Activated naive CD4-positive, alpha-beta T cell treated with anti-CD3 and anti-CD28 coated beads, Interleukin-2, amount 10 ng/mL, durations not matched to agents 7 days and 5 days (primary cell): Measurements from ENCODE around the gene SRGAP1.
"Not testable (repeated sequence)": the region's sequence is repeated elsewhere in the genome, so short reads cannot be mapped to it uniquely, and the experiment has no call there.

Source experiments
- CTCF ChIA-PET: fragments of 350-600 bp; sonication (Branson Sonifier 250); formaldehyde crosslinking; loops from one replicate; lab custom pipeline; 2021; ENCODE audit warnings: antibody characterized with exemption; lab: Charles Lee
- DNase-seq: peaks from one replicate; pipeline ENCODE4 v3.0.0-alpha.2; 2020
- H3K27ac Mint-ChIP-seq: one replicate; pipeline ENCODE4 v1.8.0; 2021; ENCODE audit warnings: mild to moderate bottlenecking, moderate library complexity, mixed read lengths
- H3K27me3 Mint-ChIP-seq: one replicate; pipeline ENCODE4 v1.8.0; 2021; ENCODE audit warnings: mild to moderate bottlenecking, mixed read lengths
- H3K36me3 Mint-ChIP-seq: one replicate; pipeline ENCODE4 v1.8.0; 2021; ENCODE audit warnings: mixed read lengths
- H3K4me1 Mint-ChIP-seq: one replicate; pipeline ENCODE4 v1.8.0; 2021; ENCODE audit warnings: mixed read lengths
- H3K4me3 Mint-ChIP-seq: one replicate; pipeline ENCODE4 v1.8.0; 2021; ENCODE audit warnings: mild to moderate bottlenecking, moderate library complexity, mixed read lengths
- H3K9me3 Mint-ChIP-seq: one replicate; pipeline ENCODE4 v1.8.0; 2021; ENCODE audit warnings: mixed read lengths

Gene SRGAP1

GRCh38 chr12:64128366-64128765, 283.9 kb downstream of the SRGAP1 start:
- CTCF ChIA-PET, result no interaction called here
- H3K27me3 Mint-ChIP-seq, result no peaks in the 10 kb centered on the region
- no peak overlapping the region for H3K27ac Mint-ChIP-seq
- no peak for DNase-seq
- H3K36me3 Mint-ChIP-seq, result no peaks in the 10 kb centered on the region
- H3K4me1 Mint-ChIP-seq, result no peaks in the 10 kb centered on the region
- H3K9me3 Mint-ChIP-seq, result no peaks in the 10 kb centered on the region
- H3K4me3 Mint-ChIP-seq, result no peak overlapping the region

- H3K4me3 Mint-ChIP-seq, H3K4me1 Mint-ChIP-seq, H3K36me3 Mint-ChIP-seq, H3K27ac Mint-ChIP-seq, H3K9me3 Mint-ChIP-seq, H3K27me3 Mint-ChIP-seq, DNase-seq, CTCF ChIA-PET: not testable (repeated sequence)
These were observed 286.0 kb downstream of the SRGAP1 start for GRCh38 chr12:64130476-64130875.

GRCh38 chr12:64131456-64131855, 287.0 kb downstream of the SRGAP1 start:
- H3K9me3 Mint-ChIP-seq, CTCF ChIA-PET, H3K36me3 Mint-ChIP-seq, DNase-seq, H3K27me3 Mint-ChIP-seq, H3K4me3 Mint-ChIP-seq, H3K4me1 Mint-ChIP-seq, H3K27ac Mint-ChIP-seq: not testable (repeated sequence)

GRCh38 chr12:64132672-64133071, 288.2 kb downstream of the SRGAP1 start:
- CTCF ChIA-PET, H3K4me3 Mint-ChIP-seq, H3K27ac Mint-ChIP-seq, DNase-seq, H3K4me1 Mint-ChIP-seq, H3K36me3 Mint-ChIP-seq, H3K9me3 Mint-ChIP-seq, H3K27me3 Mint-ChIP-seq: not testable (repeated sequence)

- no peak for DNase-seq
- CTCF ChIA-PET, result no interaction called here
- Mint-ChIP-seq H3K9me3 (peaks cover 3% of the 10 kb centered on the region), H3K27me3 (no peaks in the 10 kb centered on the region), H3K4me3 (no peak overlapping the region), H3K4me1 (no peaks in the 10 kb centered on the region), H3K27ac (no peak overlapping the region), H3K36me3 (no peaks in the 10 kb centered on the region)
These were observed 292.6 kb downstream of the SRGAP1 start for GRCh38 chr12:64137117-64137516.

- peaks cover 3% of the 10 kb centered on the region for H3K9me3 Mint-ChIP-seq
- no peaks in the 10 kb centered on the region for H3K36me3 Mint-ChIP-seq
- CTCF ChIA-PET, result no interaction called here
- no peak overlapping the region for H3K27ac Mint-ChIP-seq
- H3K4me3 Mint-ChIP-seq, result no peak overlapping the region
- no peak for DNase-seq
- H3K27me3 Mint-ChIP-seq, result no peaks in the 10 kb centered on the region
- H3K4me1 Mint-ChIP-seq, result no peaks in the 10 kb centered on the region
These were observed 294.5 kb downstream of the SRGAP1 start for GRCh38 chr12:64139021-64139420.

- no peaks in the 10 kb centered on the region for H3K27me3 Mint-ChIP-seq
- H3K9me3 Mint-ChIP-seq, result no peaks in the 10 kb centered on the region
- H3K36me3 Mint-ChIP-seq, result no peaks in the 10 kb centered on the region
- no peak for DNase-seq
- H3K4me3 Mint-ChIP-seq, result no peak overlapping the region
- no peak overlapping the region for H3K27ac Mint-ChIP-seq
- CTCF ChIA-PET, result no interaction called here
- peaks cover 4% of the 10 kb centered on the region for H3K4me1 Mint-ChIP-seq
These were observed 297.9 kb downstream of the SRGAP1 start for GRCh38 chr12:64142382-64142781.

- DNase-seq, result no peak
- peaks cover 6% of the 10 kb centered on the region for H3K4me1 Mint-ChIP-seq
- H3K36me3 Mint-ChIP-seq, result no peaks in the 10 kb centered on the region
- H3K27ac Mint-ChIP-seq, result no peak overlapping the region
- no peaks in the 10 kb centered on the region for H3K9me3 Mint-ChIP-seq
- H3K4me3 Mint-ChIP-seq, result no peak overlapping the region
- no peaks in the 10 kb centered on the region for H3K27me3 Mint-ChIP-seq
- CTCF ChIA-PET, result no interaction called here
These were observed 298.3 kb downstream of the SRGAP1 start for GRCh38 chr12:64142784-64143183.

GRCh38 chr12:64145226-64145625, 300.7 kb downstream of the SRGAP1 start:
- H3K9me3 Mint-ChIP-seq, result no peaks in the 10 kb centered on the region
- H3K27ac Mint-ChIP-seq, result no peak overlapping the region
- CTCF ChIA-PET, result no interaction called here
- H3K36me3 Mint-ChIP-seq, result no peaks in the 10 kb centered on the region
- peaks cover 6% of the 10 kb centered on the region for H3K4me1 Mint-ChIP-seq
- no peak for DNase-seq
- no peaks in the 10 kb centered on the region for H3K27me3 Mint-ChIP-seq
- no peak overlapping the region for H3K4me3 Mint-ChIP-seq

GRCh38 chr12:64147011-64147631, 302.6 kb downstream of the SRGAP1 start:
- DNase-seq, result no peak
- peak overlapping the region; percentile 17 for H3K4me3 Mint-ChIP-seq

GRCh38 chr12:64147875-64148274, 303.4 kb downstream of the SRGAP1 start:
- H3K4me1 Mint-ChIP-seq, result peaks cover 6% of the 10 kb centered on the region
- H3K4me3 Mint-ChIP-seq, result no peak overlapping the region
- DNase-seq, result no peak
- no peaks in the 10 kb centered on the region for H3K9me3 Mint-ChIP-seq
- H3K27me3 Mint-ChIP-seq, result no peaks in the 10 kb centered on the region
- CTCF ChIA-PET, result no interaction called here
- no peak overlapping the region for H3K27ac Mint-ChIP-seq
- H3K36me3 Mint-ChIP-seq, result no peaks in the 10 kb centered on the region

More at GRCh38 chr12:64147011-64147631, 302.6 kb downstream of the SRGAP1 start:
- CTCF ChIA-PET, result no interaction called here
- H3K36me3 Mint-ChIP-seq, result no peaks in the 10 kb centered on the region
- peaks cover 6% of the 10 kb centered on the region for H3K4me1 Mint-ChIP-seq
- no peaks in the 10 kb centered on the region for H3K27me3 Mint-ChIP-seq
- no peak overlapping the region for H3K27ac Mint-ChIP-seq
- H3K9me3 Mint-ChIP-seq, result no peaks in the 10 kb centered on the region

- Mint-ChIP-seq H3K27me3 (no peaks in the 10 kb centered on the region), H3K9me3 (no peaks in the 10 kb centered on the region), H3K4me3 (no peak overlapping the region), H3K27ac (no peak overlapping the region), H3K4me1 (no peaks in the 10 kb centered on the region), H3K36me3 (no peaks in the 10 kb centered on the region)
- no peak for DNase-seq
- CTCF ChIA-PET, result no interaction called here
These were observed 310.2 kb downstream of the SRGAP1 start for GRCh38 chr12:64154677-64155076.

- H3K4me3 Mint-ChIP-seq, result no peak overlapping the region
- CTCF ChIA-PET, result interaction anchor here (0.7 kb wide), 1 partner anchor 11 kb away, joined by 4 read pairs; no protein-coding TSS in a partner anchor
- no peaks in the 10 kb centered on the region for H3K4me1 Mint-ChIP-seq
- no peak for DNase-seq
- H3K9me3 Mint-ChIP-seq, result no peaks in the 10 kb centered on the region
- no peaks in the 10 kb centered on the region for H3K36me3 Mint-ChIP-seq
- H3K27ac Mint-ChIP-seq, result no peak overlapping the region
- no peaks in the 10 kb centered on the region for H3K27me3 Mint-ChIP-seq
These were observed 312.6 kb downstream of the SRGAP1 start for GRCh38 chr12:64157110-64157509.

GRCh38 chr12:64160021-64160710, 315.7 kb downstream of the SRGAP1 start:
- CTCF ChIA-PET, result no interaction called here
- Mint-ChIP-seq H3K9me3 (no peaks in the 10 kb centered on the region), H3K27me3 (no peaks in the 10 kb centered on the region), H3K27ac (no peak overlapping the region), H3K4me1 (no peaks in the 10 kb centered on the region), H3K36me3 (no peaks in the 10 kb centered on the region), H3K4me3 (no peak overlapping the region)
- DNase-seq, result no peak

GRCh38 chr12:64160711-64161060, 316.2 kb downstream of the SRGAP1 start:
- CTCF ChIA-PET, result no interaction called here
- Mint-ChIP-seq H3K27me3 (no peaks in the 10 kb centered on the region), H3K36me3 (no peaks in the 10 kb centered on the region), H3K9me3 (no peaks in the 10 kb centered on the region), H3K4me3 (no peak overlapping the region), H3K27ac (no peak overlapping the region), H3K4me1 (no peaks in the 10 kb centered on the region)
- no peak for DNase-seq
